K562 (cell line): ENCODE data around the gene CREB3L1. TPM values are rescaled to one million over a fixed set of nuclear protein-coding genes. Genes with fewer than 3 reads are reported as not detected.

Source experiments
- CAMTA2 ChIP-seq: fragments of 250-450 bp; sonication (Bioruptor Pico); conservative IDR thresholded peaks from 2 replicates; pipeline ENCODE4 v1.5.1; 2022
- CEBPB ChIP-seq: fragments of 450-650 bp; IDR thresholded peaks from 2 replicates; pipeline ENCODE4 v1.6.1; 2016; ENCODE audit warnings: missing genetic modification characterization, missing compliant biosample characterization
- HBP1 ChIP-seq: fragments of 450-650 bp; formaldehyde crosslinking; IDR thresholded peaks from 2 replicates; pipeline ENCODE4 v1.4.0; 2022; ENCODE audit warnings: missing genetic modification characterization
- HLTF ChIP-seq: fragments of 450-650 bp; IDR thresholded peaks from 2 replicates; pipeline ENCODE4 v1.6.1; 2016
- KLF16 ChIP-seq: IDR thresholded peaks from 2 replicates; pipeline ENCODE4 v1.6.1; 2016; ENCODE audit warnings: antibody characterized with exemption
- NFATC3 ChIP-seq: fragments of 450-650 bp; IDR thresholded peaks from 2 replicates; pipeline ENCODE4 v1.6.1; 2017; ENCODE audit warnings: mild to moderate bottlenecking
- NR2C1 ChIP-seq, 2 experiments: fragments of 450-650 bp; IDR thresholded peaks; 2 replicates each; pipeline ENCODE4 v1.6.1; 2017; ENCODE audit warnings: mild to moderate bottlenecking in 2 of 2, antibody characterized with exemption in 1 of 2, inconsistent platforms in 1 of 2, missing compliant biosample characterization in 1 of 2, missing genetic modification characterization in 1 of 2
- PHB2 ChIP-seq: fragments of 450-650 bp; IDR thresholded peaks from 2 replicates; pipeline ENCODE4 v1.6.1; 2017; ENCODE audit warnings: low read depth
- PHF20 ChIP-seq: fragments of 450-650 bp; IDR thresholded peaks from 2 replicates; pipeline ENCODE4 v1.6.1; 2018; ENCODE audit not compliant: partially characterized antibody
- PHTF2 ChIP-seq: fragments of 250-450 bp; sonication (Bioruptor Pico); IDR thresholded peaks from 2 replicates; pipeline ENCODE4 v1.5.0; 2021; ENCODE audit warnings: mild to moderate bottlenecking
- PTBP1 ChIP-seq: fragments of 200-400 bp; formaldehyde crosslinking; IDR thresholded peaks from 2 replicates; pipeline ENCODE4 v1.6.1; 2017; ENCODE audit warnings: low read depth, low read length
- RFX7 ChIP-seq: fragments of 250-450 bp; sonication (Bioruptor Pico); IDR thresholded peaks from 2 replicates; pipeline ENCODE4 v1.5.1; 2021; ENCODE audit warnings: mild to moderate bottlenecking
- SAP30 ChIP-seq: fragments of 200-600 bp; sonication (generic); IDR thresholded peaks from 2 replicates; pipeline ENCODE4 v1.6.1; 2012; ENCODE audit warnings: borderline replicate concordance, low read depth, mild to moderate bottlenecking, moderate library complexity, low read length, control low read depth, inconsistent platforms; ENCODE audit not compliant: insufficient read depth, poor library complexity, severe bottlenecking
- SMAD2 ChIP-seq: fragments of 150-350 bp; IDR thresholded peaks from 2 replicates; pipeline ENCODE4 v1.6.1; 2014; ENCODE audit warnings: low read depth, mild to moderate bottlenecking, low read length
- ZNF655 ChIP-seq: fragments of 250-450 bp; sonication (Bioruptor Pico); IDR thresholded peaks from 2 replicates; pipeline ENCODE4 v1.5.0; 2021
- polyA plus RNA-seq, 8 experiments: library from polyadenylated mRNA; depleted of rRNA in 4 of 8; stranded (reverse) in 5 of 8; unstranded in 3 of 8; fragments of >200 nt; fragmentation: Nextera tagmentation in 2 of 8; fragmentation: Illumina TruSeq in 1 of 8; extraction: Ambion mirVana in 2 of 8; extraction: Trizol in 1 of 8; gene quantifications; 2 replicates each; pipeline versions ENCODE4 v1.2.1 to v1.2.3, GENCODE V29; 2011 to 2014; ENCODE audit warnings: inconsistent platforms in 1 of 8, missing spikeins in 1 of 8
- total RNA-seq, 7 experiments: library from RNA; depleted of rRNA in 6 of 7; stranded (reverse); fragments of >200 nt in 6 of 7; fragmentation: Illumina TruSeq in 2 of 7; extraction: Trizol in 2 of 7; gene quantifications; 2 replicates each; pipeline versions ENCODE4 v1.2.1 to v1.2.3, GENCODE V29; 2011 to 2021; ENCODE audit warnings: low replicate concordance in 1 of 7
- TF ChIP-seq, protein P1 (sequence below): sonication (generic); formaldehyde crosslinking; IDR thresholded peaks from 2 replicates; pipeline ENCODE4 v1.8.0; 2022; ENCODE audit warnings: missing genetic modification reagents, mild to moderate bottlenecking, moderate library complexity, borderline replicate concordance
- TF ChIP-seq, protein P2 (sequence below), 2 experiments: IDR thresholded peaks; 2 replicates each; pipeline ENCODE4 v1.6.1; 2011; ENCODE audit warnings: borderline replicate concordance in 1 of 2, control low read depth in 1 of 2, low read depth in 1 of 2, low read length in 1 of 2, mild to moderate bottlenecking in 1 of 2, mixed read lengths in 1 of 2, moderate library complexity in 1 of 2; ENCODE audit not compliant: insufficient read depth in 1 of 2, insufficient read length in 1 of 2, poor library complexity in 1 of 2, severe bottlenecking in 1 of 2; ENCODE audit errors: extremely low read depth in 1 of 2
- TF ChIP-seq, protein P3 (sequence below): fragments of 450-650 bp; IDR thresholded peaks from 2 replicates; pipeline ENCODE4 v1.6.1; 2014; ENCODE audit warnings: low read depth, mild to moderate bottlenecking, moderate library complexity, borderline replicate concordance
- TF ChIP-seq, protein P4 (sequence below): fragments of 450-650 bp; IDR thresholded peaks from 2 replicates; pipeline ENCODE4 v1.6.1; 2016

The CREB3L1 gene
- total and polyA plus RNA-seq, 9 of the 15 experiments (the other 6 are each of a cell fraction or from before 2014, with no cell fraction given): 1.2 to 27.6 (median 3.7) TPM

- TF ChIP-seq, protein P1, sequence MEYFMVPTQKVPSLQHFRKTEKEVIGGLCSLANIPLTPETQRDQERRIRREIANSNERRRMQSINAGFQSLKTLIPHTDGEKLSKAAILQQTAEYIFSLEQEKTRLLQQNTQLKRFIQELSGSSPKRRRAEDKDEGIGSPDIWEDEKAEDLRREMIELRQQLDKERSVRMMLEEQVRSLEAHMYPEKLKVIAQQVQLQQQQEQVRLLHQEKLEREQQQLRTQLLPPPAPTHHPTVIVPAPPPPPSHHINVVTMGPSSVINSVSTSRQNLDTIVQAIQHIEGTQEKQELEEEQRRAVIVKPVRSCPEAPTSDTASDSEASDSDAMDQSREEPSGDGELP: peak; percentile 99
- TF ChIP-seq ZNF655 (CRISPR knock-in tag) (no peak), RFX7 (CRISPR knock-in tag) (no peak), NFATC3 (no peak), CEBPB (tag) (no peak), HBP1 (no peak), PHB2 (0 out of 2 replicates have a peak, but pooled peaks have one; percentile 35), PTBP1 (no peak), PHF20 (no peak), PHTF2 (no peak), KLF16 (peak; percentile 80), NR2C1 (IDR thresholded peaks at IDR 0.05) (no peak), NR2C1 (tag; IDR thresholded peaks at IDR 0.05) (no peak), SMAD2 (no peak), CAMTA2 (CRISPR knock-in tag) (no peak), SAP30 (no peak), HLTF (no peak)
- TF ChIP-seq, protein P2, sequence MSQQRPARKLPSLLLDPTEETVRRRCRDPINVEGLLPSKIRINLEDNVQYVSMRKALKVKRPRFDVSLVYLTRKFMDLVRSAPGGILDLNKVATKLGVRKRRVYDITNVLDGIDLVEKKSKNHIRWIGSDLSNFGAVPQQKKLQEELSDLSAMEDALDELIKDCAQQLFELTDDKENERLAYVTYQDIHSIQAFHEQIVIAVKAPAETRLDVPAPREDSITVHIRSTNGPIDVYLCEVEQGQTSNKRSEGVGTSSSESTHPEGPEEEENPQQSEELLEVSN (IDR thresholded peaks at IDR 0.05; ENCODE audit: borderline replicate concordance in 1 of 2, extremely low read depth in 1 of 2, insufficient read depth in 1 of 2, insufficient read length in 1 of 2, low read depth in 1 of 2, low read length in 1 of 2, poor library complexity in 1 of 2, severe bottlenecking in 1 of 2): no peak
- TF ChIP-seq, protein P3, sequence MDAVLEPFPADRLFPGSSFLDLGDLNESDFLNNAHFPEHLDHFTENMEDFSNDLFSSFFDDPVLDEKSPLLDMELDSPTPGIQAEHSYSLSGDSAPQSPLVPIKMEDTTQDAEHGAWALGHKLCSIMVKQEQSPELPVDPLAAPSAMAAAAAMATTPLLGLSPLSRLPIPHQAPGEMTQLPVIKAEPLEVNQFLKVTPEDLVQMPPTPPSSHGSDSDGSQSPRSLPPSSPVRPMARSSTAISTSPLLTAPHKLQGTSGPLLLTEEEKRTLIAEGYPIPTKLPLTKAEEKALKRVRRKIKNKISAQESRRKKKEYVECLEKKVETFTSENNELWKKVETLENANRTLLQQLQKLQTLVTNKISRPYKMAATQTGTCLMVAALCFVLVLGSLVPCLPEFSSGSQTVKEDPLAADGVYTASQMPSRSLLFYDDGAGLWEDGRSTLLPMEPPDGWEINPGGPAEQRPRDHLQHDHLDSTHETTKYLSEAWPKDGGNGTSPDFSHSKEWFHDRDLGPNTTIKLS: no peak
- TF ChIP-seq, protein P4, sequence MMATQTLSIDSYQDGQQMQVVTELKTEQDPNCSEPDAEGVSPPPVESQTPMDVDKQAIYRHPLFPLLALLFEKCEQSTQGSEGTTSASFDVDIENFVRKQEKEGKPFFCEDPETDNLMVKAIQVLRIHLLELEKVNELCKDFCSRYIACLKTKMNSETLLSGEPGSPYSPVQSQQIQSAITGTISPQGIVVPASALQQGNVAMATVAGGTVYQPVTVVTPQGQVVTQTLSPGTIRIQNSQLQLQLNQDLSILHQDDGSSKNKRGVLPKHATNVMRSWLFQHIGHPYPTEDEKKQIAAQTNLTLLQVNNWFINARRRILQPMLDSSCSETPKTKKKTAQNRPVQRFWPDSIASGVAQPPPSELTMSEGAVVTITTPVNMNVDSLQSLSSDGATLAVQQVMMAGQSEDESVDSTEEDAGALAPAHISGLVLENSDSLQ: no peak
Observed at GRCh38 chr11:46296528-46297448, 19.3 kb downstream of the CREB3L1 start (continued).
